Measurements from ENCODE around the gene PPP1R37. TPM values are rescaled to one million over a fixed set of nuclear protein-coding genes. Genes with fewer than 3 reads are reported as not detected.

The PPP1R37 gene
- total and polyA plus RNA-seq, 2 of the 13 experiments (the other 11 are each of a cell fraction or from before 2014, with no cell fraction given) = 9.0 to 14.3 TPM

- no peak for TF ChIP-seq HMGXB3 (CRISPR knock-in tag; IDR thresholded peaks at IDR 0.05; ENCODE audit: borderline replicate concordance)
- TF ChIP-seq FOXP4 (CRISPR knock-in tag; IDR thresholded peaks at IDR 0.05) = peak; percentile 23; the same call in 1 of the 2 replicates
- TF ChIP-seq TBX2 (CRISPR knock-in tag; IDR thresholded peaks at IDR 0.05; ENCODE audit: borderline replicate concordance) = peak; percentile 1; the same call in 1 of the 2 replicates
- TF ChIP-seq ZNF713 (CRISPR knock-in tag; IDR thresholded peaks at IDR 0.05) = 0 out of 2 replicates have a peak, but pooled peaks have one; percentile 72
- 0 out of 2 replicates have a peak, but pooled peaks have one; percentile 70 for TF ChIP-seq ZNF572 (CRISPR knock-in tag; IDR thresholded peaks at IDR 0.05)
- TF ChIP-seq TOE1 (CRISPR knock-in tag; IDR thresholded peaks at IDR 0.05) = no peak
- TF ChIP-seq ZNF670 (CRISPR knock-in tag; IDR thresholded peaks at IDR 0.05; ENCODE audit: borderline replicate concordance) = peak; percentile 62; the same call in 1 of the 2 replicates
- TF ChIP-seq HDAC2 (CRISPR knock-in tag; IDR thresholded peaks at IDR 0.05) = 0 out of 2 replicates have a peak, but pooled peaks have one; percentile 20
- TF ChIP-seq HNRNPLL (IDR thresholded peaks at IDR 0.05; ENCODE audit: low read depth, low read length, poor library complexity, severe bottlenecking) = peak; percentile 72
- no peak for TF ChIP-seq ATRX (CRISPR knock-in tag; IDR thresholded peaks at IDR 0.05; ENCODE audit: borderline replicate concordance)
- TF ChIP-seq ZNF260 (CRISPR knock-in tag; IDR thresholded peaks at IDR 0.05; ENCODE audit: borderline replicate concordance, low read depth) = no peak
- TF ChIP-seq, protein P1, sequence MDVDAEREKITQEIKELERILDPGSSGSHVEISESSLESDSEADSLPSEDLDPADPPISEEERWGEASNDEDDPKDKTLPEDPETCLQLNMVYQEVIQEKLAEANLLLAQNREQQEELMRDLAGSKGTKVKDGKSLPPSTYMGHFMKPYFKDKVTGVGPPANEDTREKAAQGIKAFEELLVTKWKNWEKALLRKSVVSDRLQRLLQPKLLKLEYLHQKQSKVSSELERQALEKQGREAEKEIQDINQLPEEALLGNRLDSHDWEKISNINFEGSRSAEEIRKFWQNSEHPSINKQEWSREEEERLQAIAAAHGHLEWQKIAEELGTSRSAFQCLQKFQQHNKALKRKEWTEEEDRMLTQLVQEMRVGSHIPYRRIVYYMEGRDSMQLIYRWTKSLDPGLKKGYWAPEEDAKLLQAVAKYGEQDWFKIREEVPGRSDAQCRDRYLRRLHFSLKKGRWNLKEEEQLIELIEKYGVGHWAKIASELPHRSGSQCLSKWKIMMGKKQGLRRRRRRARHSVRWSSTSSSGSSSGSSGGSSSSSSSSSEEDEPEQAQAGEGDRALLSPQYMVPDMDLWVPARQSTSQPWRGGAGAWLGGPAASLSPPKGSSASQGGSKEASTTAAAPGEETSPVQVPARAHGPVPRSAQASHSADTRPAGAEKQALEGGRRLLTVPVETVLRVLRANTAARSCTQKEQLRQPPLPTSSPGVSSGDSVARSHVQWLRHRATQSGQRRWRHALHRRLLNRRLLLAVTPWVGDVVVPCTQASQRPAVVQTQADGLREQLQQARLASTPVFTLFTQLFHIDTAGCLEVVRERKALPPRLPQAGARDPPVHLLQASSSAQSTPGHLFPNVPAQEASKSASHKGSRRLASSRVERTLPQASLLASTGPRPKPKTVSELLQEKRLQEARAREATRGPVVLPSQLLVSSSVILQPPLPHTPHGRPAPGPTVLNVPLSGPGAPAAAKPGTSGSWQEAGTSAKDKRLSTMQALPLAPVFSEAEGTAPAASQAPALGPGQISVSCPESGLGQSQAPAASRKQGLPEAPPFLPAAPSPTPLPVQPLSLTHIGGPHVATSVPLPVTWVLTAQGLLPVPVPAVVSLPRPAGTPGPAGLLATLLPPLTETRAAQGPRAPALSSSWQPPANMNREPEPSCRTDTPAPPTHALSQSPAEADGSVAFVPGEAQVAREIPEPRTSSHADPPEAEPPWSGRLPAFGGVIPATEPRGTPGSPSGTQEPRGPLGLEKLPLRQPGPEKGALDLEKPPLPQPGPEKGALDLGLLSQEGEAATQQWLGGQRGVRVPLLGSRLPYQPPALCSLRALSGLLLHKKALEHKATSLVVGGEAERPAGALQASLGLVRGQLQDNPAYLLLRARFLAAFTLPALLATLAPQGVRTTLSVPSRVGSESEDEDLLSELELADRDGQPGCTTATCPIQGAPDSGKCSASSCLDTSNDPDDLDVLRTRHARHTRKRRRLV (CRISPR knock-in tag; IDR thresholded peaks at IDR 0.05) = no peak
- TF ChIP-seq, protein P2, sequence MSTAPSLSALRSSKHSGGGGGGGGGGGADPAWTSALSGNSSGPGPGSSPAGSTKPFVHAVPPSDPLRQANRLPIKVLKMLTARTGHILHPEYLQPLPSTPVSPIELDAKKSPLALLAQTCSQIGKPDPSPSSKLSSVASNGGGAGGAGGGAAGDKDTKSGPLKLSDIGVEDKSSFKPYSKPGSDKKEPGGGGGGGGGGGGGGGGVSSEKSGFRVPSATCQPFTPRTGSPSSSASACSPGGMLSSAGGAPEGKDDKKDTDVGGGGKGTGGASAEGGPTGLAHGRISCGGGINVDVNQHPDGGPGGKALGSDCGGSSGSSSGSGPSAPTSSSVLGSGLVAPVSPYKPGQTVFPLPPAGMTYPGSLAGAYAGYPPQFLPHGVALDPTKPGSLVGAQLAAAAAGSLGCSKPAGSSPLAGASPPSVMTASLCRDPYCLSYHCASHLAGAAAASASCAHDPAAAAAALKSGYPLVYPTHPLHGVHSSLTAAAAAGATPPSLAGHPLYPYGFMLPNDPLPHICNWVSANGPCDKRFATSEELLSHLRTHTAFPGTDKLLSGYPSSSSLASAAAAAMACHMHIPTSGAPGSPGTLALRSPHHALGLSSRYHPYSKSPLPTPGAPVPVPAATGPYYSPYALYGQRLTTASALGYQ (CRISPR knock-in tag; IDR thresholded peaks at IDR 0.05) = no peak
These were observed 86.3 kb downstream of the PPP1R37 start (continued) for GRCh38 chr19:45179072-45179891.

All from HepG2 (cell line).